IMR-90 (cell line): ENCODE results near the gene KRTAP10-1. TPM values are rescaled to one million over a fixed set of nuclear protein-coding genes. Genes with fewer than 3 reads are reported as not detected.

Source experiments
- ATAC-seq: fragments of 200-7000 bp; cut with Tn5 transposase; 2 replicates; pipeline ENCODE4 v1.9.1; 2020; ENCODE audit warnings: low read depth, mild to moderate bottlenecking, moderate library complexity
- BruUV-seq: library from RNA; stranded (reverse); fragments of 400-500 nt; replicated peaks from 2 replicates; lab custom pipeline; 2021; lab: Mats Ljungman, UMichigan
- CTCF ChIA-PET: fragments of 300-600 bp; formaldehyde crosslinking; extraction: SDS; loops from one replicate; lab custom pipeline; 2021; ENCODE audit warnings: antibody characterized with exemption; lab: Yijun Ruan, JAX
- POLR2A ChIA-PET: fragments of 300-600 bp; sonication (Branson Sonifier 250); formaldehyde crosslinking; loops from one replicate; lab custom pipeline; 2022; ENCODE audit warnings: antibody characterized with exemption; ENCODE audit not compliant: unreplicated experiment; lab: Charles Lee
- DNase-seq: peaks from one replicate; pipeline ENCODE4 v3.0.0; 2013
- H2AFZ ChIP-seq: replicated peaks from 2 replicates; pipeline ENCODE3; 2013; ENCODE audit warnings: low read length, mild to moderate bottlenecking; ENCODE audit not compliant: poor library complexity
- H2AK5ac ChIP-seq: 2 replicates; pipeline ENCODE4 v1.6.1; 2013; ENCODE audit warnings: low read depth, low read length, inconsistent platforms
- H2AK9ac ChIP-seq: replicated peaks from 2 replicates; pipeline ENCODE3; 2013; ENCODE audit warnings: mild to moderate bottlenecking, low read depth, low read length, moderate library complexity; ENCODE audit not compliant: poor library complexity
- H2BK120ac ChIP-seq: 2 replicates; pipeline ENCODE4 v1.6.1; 2013; ENCODE audit warnings: low read depth, low read length, inconsistent platforms
- H2BK15ac ChIP-seq: 3 replicates; pipeline ENCODE4 v1.6.1; 2013; ENCODE audit warnings: low read depth, low read length, inconsistent platforms
- H2BK20ac ChIP-seq: 2 replicates; pipeline ENCODE4 v1.6.1; 2013; ENCODE audit warnings: low read depth, mild to moderate bottlenecking, inconsistent platforms, low read length, moderate library complexity
- H2BK5ac ChIP-seq: 2 replicates; pipeline ENCODE4 v1.6.1; 2013; ENCODE audit warnings: mild to moderate bottlenecking, low read depth, low read length, inconsistent platforms; ENCODE audit not compliant: poor library complexity, severe bottlenecking
- H3K14ac ChIP-seq: replicated peaks from 2 replicates; pipeline ENCODE4 v1.6.1; 2013; ENCODE audit warnings: low read depth, low read length, inconsistent platforms
- H3K18ac ChIP-seq: 2 replicates; pipeline ENCODE4 v1.6.1; 2013; ENCODE audit warnings: low read depth, low read length, control low read depth
- H3K23ac ChIP-seq: 2 replicates; pipeline ENCODE4 v1.6.1; 2013; ENCODE audit warnings: low read depth, low read length, inconsistent platforms
- H3K27ac ChIP-seq: 2 replicates; pipeline ENCODE4 v1.5.1; 2013; ENCODE audit warnings: mild to moderate bottlenecking, control low read depth, low read length; ENCODE audit not compliant: insufficient read depth
- H3K27me3 ChIP-seq: 2 replicates; pipeline ENCODE4 v1.6.1; 2013; ENCODE audit warnings: low read length; ENCODE audit not compliant: control insufficient read depth, insufficient read depth
- H3K36me3 ChIP-seq: 2 replicates; pipeline ENCODE4 v1.6.1; 2013; ENCODE audit warnings: low read length, mixed read lengths; ENCODE audit not compliant: control insufficient read depth, insufficient read depth
- H3K4ac ChIP-seq: 2 replicates; pipeline ENCODE4 v1.6.1; 2013; ENCODE audit warnings: low read depth, low read length, inconsistent platforms
- H3K4me1 ChIP-seq: 2 replicates; pipeline ENCODE4 v1.6.1; 2013; ENCODE audit warnings: low read length, mixed read lengths; ENCODE audit not compliant: control insufficient read depth, insufficient read depth
- H3K4me2 ChIP-seq: 2 replicates; pipeline ENCODE4 v1.6.1; 2013; ENCODE audit warnings: low read depth, mild to moderate bottlenecking, control low read depth, low read length, moderate library complexity
- H3K4me3 ChIP-seq: 2 replicates; pipeline ENCODE4 v1.5.1; 2013; ENCODE audit warnings: low read depth, mild to moderate bottlenecking, control low read depth, low read length, moderate library complexity; ENCODE audit not compliant: insufficient read depth
- H3K56ac ChIP-seq: 2 replicates; pipeline ENCODE4 v1.6.1; 2013; ENCODE audit warnings: low read length, inconsistent platforms; ENCODE audit not compliant: insufficient read depth; ENCODE audit errors: extremely low read depth
- H3K79me1 ChIP-seq, 2 experiments: 2 replicates each; pipeline ENCODE4 v1.6.1; 2013; ENCODE audit warnings: low read length in 2 of 2, inconsistent platforms in 1 of 2, low read depth in 1 of 2
- H3K9ac ChIP-seq: 2 replicates; pipeline ENCODE4 v1.6.1; 2013; ENCODE audit warnings: low read depth, low read length, control low read depth
- H3K9me1 ChIP-seq: 2 replicates; pipeline ENCODE4 v1.6.1; 2013; ENCODE audit warnings: low read length, inconsistent platforms; ENCODE audit not compliant: insufficient read depth
- H3K9me3 ChIP-seq: 2 replicates; pipeline ENCODE4 v1.6.1; 2013; ENCODE audit warnings: low read length; ENCODE audit not compliant: control insufficient read depth, insufficient read depth
- H4K20me1 ChIP-seq: 2 replicates; pipeline ENCODE4 v1.6.1; 2013; ENCODE audit warnings: low read length, inconsistent platforms; ENCODE audit not compliant: insufficient read depth
- H4K5ac ChIP-seq: 2 replicates; pipeline ENCODE4 v1.6.1; 2013; ENCODE audit warnings: mild to moderate bottlenecking, low read depth, low read length, control low read depth
- H4K8ac ChIP-seq, 2 experiments: 2 replicates each; pipeline ENCODE4 v1.6.1; 2013; ENCODE audit warnings: low read depth in 2 of 2, low read length in 2 of 2, control low read depth in 1 of 2, inconsistent platforms in 1 of 2
- H4K91ac ChIP-seq: 2 replicates; pipeline ENCODE4 v1.6.1; 2013; ENCODE audit warnings: low read depth, low read length, inconsistent platforms; ENCODE audit not compliant: insufficient read depth
- BHLHE40 ChIP-seq: fragments of 150-350 bp; IDR thresholded peaks from 2 replicates; pipeline ENCODE4 v1.6.1; 2016; ENCODE audit warnings: mild to moderate bottlenecking, low read depth, low read length
- CHD1 ChIP-seq: IDR thresholded peaks from 2 replicates; pipeline ENCODE4 v1.6.1; 2012; ENCODE audit warnings: low read depth, low read length, improper control_type of control experiment
- FOS ChIP-seq: fragments of 150-350 bp; IDR thresholded peaks from 2 replicates; pipeline ENCODE4 v1.6.1; 2016; ENCODE audit warnings: low read depth, low read length
- MAFK ChIP-seq: IDR thresholded peaks from 2 replicates; pipeline ENCODE4 v1.6.1; 2012; ENCODE audit warnings: low read depth, low read length, improper control_type of control experiment
- MXI1 ChIP-seq: IDR thresholded peaks from 2 replicates; pipeline ENCODE4 v1.6.1; 2012; ENCODE audit warnings: low read depth, mild to moderate bottlenecking, low read length, moderate library complexity, borderline replicate concordance
- NFE2L2 ChIP-seq: fragments of 150-350 bp; IDR thresholded peaks from 2 replicates; pipeline ENCODE4 v1.6.1; 2016; ENCODE audit warnings: low read depth, mild to moderate bottlenecking, low read length
- POLR2A ChIP-seq: IDR thresholded peaks from 2 replicates; pipeline ENCODE4 v1.6.1; 2012; ENCODE audit warnings: mild to moderate bottlenecking, low read depth, low read length
- RAD21 ChIP-seq: IDR thresholded peaks from 2 replicates; pipeline ENCODE4 v1.6.1; 2012; ENCODE audit warnings: low read length, improper control_type of control experiment
- SMC3 ChIP-seq: fragments of 150-350 bp; IDR thresholded peaks from 2 replicates; pipeline ENCODE4 v1.6.1; 2016; ENCODE audit warnings: low read depth, mild to moderate bottlenecking, antibody characterized with exemption, low read length, moderate library complexity
- WGBS, 2 experiments: methylation state at CpG; one replicate each; pipeline versions ENCODE4 v1.1.5 to v1.1.7; 2013; ENCODE audit warnings: missing lambda C conversion rate in 2 of 2; ENCODE audit not compliant: insufficient read length in 1 of 2; ENCODE audit errors: extremely low coverage in 2 of 2; 5-methylcytosine and 5-hydroxymethylcytosine counted together
- dilution Hi-C: fragments of 300-500 bp; cut with HindIII; formaldehyde crosslinking; loops from one replicate; pipeline ENCODE4 v1.14.3; 2018; ENCODE audit warnings: low sequenced_read_pairs; ENCODE audit not compliant: unreplicated experiment
- in situ Hi-C: fragments of 300-500 bp; cut with MboI; formaldehyde crosslinking; loops from 3 replicates; pipeline ENCODE4 v1.14.3; 2019; ENCODE audit warnings: low sequenced_read_pairs, inconsistent platforms, mixed read lengths
- intact Hi-C: fragments of 100-400 bp; cut with micrococcal nuclease; formaldehyde crosslinking; loops from 2 replicates; pipeline ENCODE4 v1.10.0; 2022
- polyA plus RNA-seq, 3 experiments: library from polyadenylated mRNA; depleted of rRNA; stranded (reverse); fragments of >200 nt; gene quantifications; 2 replicates each; pipeline ENCODE4 v1.2.3, GENCODE V29; 2012; ENCODE audit warnings: low replicate concordance in 1 of 3
- total RNA-seq: library from RNA; depleted of rRNA; stranded (reverse); fragments of >200 nt; gene quantifications from 2 replicates; pipeline ENCODE4 v1.2.3, GENCODE V29; 2012
- TF ChIP-seq, protein P1 (sequence below): fragments of 150-350 bp; IDR thresholded peaks from 2 replicates; pipeline ENCODE4 v1.6.1; 2017; ENCODE audit warnings: mild to moderate bottlenecking, antibody characterized with exemption, low read length, low read depth
- TF ChIP-seq, protein P2 (sequence below): conservative IDR thresholded peaks from 2 replicates; pipeline ENCODE4 v1.5.1; 2012; ENCODE audit warnings: mild to moderate bottlenecking, low read depth, low read length, improper control_type of control experiment
- TF ChIP-seq, protein P3 (sequence below): fragments of 150-350 bp; IDR thresholded peaks from 2 replicates; pipeline ENCODE4 v1.6.1; 2016; ENCODE audit warnings: low read depth, mild to moderate bottlenecking, low read length, moderate library complexity, borderline replicate concordance

Gene KRTAP10-1
- total and polyA plus RNA-seq, 2 of the 4 experiments (the other 2 are of a cell fraction) = not detected

DNA sequence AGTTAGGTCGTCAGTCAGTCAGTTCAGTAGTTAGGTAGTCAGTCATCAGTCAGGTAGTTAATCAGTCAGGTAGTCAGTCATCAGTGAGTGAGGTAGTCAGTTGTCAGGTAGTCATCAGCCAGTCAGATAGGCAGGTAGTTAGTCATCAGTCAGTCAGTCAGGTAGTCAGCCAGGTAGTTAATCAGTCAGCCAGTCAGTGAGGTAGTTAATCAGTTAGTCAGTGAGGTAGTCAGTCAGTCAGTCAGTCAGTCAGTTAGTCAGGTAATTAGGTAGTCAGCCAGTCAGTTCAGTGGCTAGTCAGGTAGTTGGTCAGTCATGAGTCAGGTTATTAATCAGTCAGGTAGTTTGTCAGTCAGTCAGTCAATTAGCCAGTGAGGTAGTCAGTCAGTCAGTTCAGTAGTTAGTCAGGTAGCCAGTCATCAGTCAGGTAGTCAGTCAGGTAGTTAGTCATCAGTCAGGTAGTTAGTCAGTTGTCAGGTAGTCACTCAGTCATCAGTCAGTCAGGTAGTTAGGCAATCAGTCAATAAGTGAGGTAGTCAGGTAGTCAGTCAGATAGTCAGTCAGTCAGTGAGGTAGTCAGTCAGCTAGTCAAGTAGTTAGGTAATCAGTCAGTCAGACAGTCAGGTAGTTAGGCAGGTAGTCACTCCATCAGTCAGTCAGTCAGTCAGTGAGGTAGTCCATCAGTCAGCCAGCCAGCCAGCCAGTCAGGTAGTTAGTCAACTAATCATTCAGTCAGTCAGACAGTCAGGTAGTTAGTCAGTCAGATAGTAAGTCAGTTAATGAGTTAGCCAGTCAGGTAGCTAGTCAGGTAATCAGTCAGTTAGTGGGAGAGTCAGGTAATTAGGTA lies 16.2 kb downstream of the KRTAP10-1 start:
- no peaks in the 10 kb centered on the region for H3K27me3 ChIP-seq
- no peak overlapping the region for H2BK20ac ChIP-seq
- WGBS, 2 experiments = 33% methylated on average over 1 of the region's 1 CpG; no CpG with 5 or more reads in 1 of the 2 experiments
- no peak overlapping the region for H3K18ac ChIP-seq
- no peak overlapping the region for H3K56ac ChIP-seq
- H2BK5ac ChIP-seq = no peak overlapping the region
- H2AK9ac ChIP-seq = no peak overlapping the region
- POLR2A ChIA-PET = no interaction called here
- H2AK5ac ChIP-seq = no peak overlapping the region
- CTCF ChIA-PET = no interaction called here
- no peak overlapping the region for H2BK120ac ChIP-seq
- no peak overlapping the region for H3K4me3 ChIP-seq
- no peaks in the 10 kb centered on the region for H3K79me1 ChIP-seq
- no peak for TF ChIP-seq POLR2A
- no peak for TF ChIP-seq CHD1
- TF ChIP-seq RAD21 = no peak
- TF ChIP-seq MXI1 = no peak
- no peak for TF ChIP-seq SMC3
- TF ChIP-seq, protein P1, sequence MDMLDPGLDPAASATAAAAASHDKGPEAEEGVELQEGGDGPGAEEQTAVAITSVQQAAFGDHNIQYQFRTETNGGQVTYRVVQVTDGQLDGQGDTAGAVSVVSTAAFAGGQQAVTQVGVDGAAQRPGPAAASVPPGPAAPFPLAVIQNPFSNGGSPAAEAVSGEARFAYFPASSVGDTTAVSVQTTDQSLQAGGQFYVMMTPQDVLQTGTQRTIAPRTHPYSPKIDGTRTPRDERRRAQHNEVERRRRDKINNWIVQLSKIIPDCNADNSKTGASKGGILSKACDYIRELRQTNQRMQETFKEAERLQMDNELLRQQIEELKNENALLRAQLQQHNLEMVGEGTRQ = no peak
- TF ChIP-seq, protein P2, sequence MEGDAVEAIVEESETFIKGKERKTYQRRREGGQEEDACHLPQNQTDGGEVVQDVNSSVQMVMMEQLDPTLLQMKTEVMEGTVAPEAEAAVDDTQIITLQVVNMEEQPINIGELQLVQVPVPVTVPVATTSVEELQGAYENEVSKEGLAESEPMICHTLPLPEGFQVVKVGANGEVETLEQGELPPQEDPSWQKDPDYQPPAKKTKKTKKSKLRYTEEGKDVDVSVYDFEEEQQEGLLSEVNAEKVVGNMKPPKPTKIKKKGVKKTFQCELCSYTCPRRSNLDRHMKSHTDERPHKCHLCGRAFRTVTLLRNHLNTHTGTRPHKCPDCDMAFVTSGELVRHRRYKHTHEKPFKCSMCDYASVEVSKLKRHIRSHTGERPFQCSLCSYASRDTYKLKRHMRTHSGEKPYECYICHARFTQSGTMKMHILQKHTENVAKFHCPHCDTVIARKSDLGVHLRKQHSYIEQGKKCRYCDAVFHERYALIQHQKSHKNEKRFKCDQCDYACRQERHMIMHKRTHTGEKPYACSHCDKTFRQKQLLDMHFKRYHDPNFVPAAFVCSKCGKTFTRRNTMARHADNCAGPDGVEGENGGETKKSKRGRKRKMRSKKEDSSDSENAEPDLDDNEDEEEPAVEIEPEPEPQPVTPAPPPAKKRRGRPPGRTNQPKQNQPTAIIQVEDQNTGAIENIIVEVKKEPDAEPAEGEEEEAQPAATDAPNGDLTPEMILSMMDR = no peak
- TF ChIP-seq FOS = no peak
- no peak for TF ChIP-seq NFE2L2
- no peak for TF ChIP-seq BHLHE40
- no peak for TF ChIP-seq MAFK
- TF ChIP-seq, protein P3, sequence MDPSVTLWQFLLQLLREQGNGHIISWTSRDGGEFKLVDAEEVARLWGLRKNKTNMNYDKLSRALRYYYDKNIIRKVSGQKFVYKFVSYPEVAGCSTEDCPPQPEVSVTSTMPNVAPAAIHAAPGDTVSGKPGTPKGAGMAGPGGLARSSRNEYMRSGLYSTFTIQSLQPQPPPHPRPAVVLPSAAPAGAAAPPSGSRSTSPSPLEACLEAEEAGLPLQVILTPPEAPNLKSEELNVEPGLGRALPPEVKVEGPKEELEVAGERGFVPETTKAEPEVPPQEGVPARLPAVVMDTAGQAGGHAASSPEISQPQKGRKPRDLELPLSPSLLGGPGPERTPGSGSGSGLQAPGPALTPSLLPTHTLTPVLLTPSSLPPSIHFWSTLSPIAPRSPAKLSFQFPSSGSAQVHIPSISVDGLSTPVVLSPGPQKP = no peak
- H2AFZ ChIP-seq = no peak overlapping the region
- H3K23ac ChIP-seq = no peak overlapping the region
- H3K4me2 ChIP-seq = no peak overlapping the region
- no peaks in the 10 kb centered on the region for H4K20me1 ChIP-seq
- no peaks in the 10 kb centered on the region for H3K36me3 ChIP-seq
- no peaks in the 10 kb centered on the region for H3K9me1 ChIP-seq
- H3K27ac ChIP-seq = no peak overlapping the region
- DNase-seq (no peak), ATAC-seq (no peak)
- no peak overlapping the region for H4K91ac ChIP-seq
- no TSS peak for BruUV-seq
- H3K9ac ChIP-seq = no peak overlapping the region
- H3K14ac ChIP-seq = no peak overlapping the region
- no peaks in the 10 kb centered on the region for H3K4me1 ChIP-seq
- dilution Hi-C loops = no loop called here
- H2BK15ac ChIP-seq = no peak overlapping the region
- intact Hi-C loops = no loop called here
- H4K8ac ChIP-seq = no peak overlapping the region
- no peak overlapping the region for H4K5ac ChIP-seq
- H3K4ac ChIP-seq = no peak overlapping the region
- in situ Hi-C loops = loop anchor here (25.0 kb wide), 1 partner anchor 414 kb away; the partner anchor contains the start of gene SLX9
- H3K9me3 ChIP-seq = peaks cover 22% of the 10 kb centered on the region
